Measurements from ENCODE around the gene COA7. TPM values are rescaled to one million over a fixed set of nuclear protein-coding genes. Genes with fewer than 3 reads are reported as not detected.

The COA7 gene
- 10.9 and 13.0 TPM in 2 replicates for total RNA-seq (ENCODE audit: low replicate concordance)

DNA sequence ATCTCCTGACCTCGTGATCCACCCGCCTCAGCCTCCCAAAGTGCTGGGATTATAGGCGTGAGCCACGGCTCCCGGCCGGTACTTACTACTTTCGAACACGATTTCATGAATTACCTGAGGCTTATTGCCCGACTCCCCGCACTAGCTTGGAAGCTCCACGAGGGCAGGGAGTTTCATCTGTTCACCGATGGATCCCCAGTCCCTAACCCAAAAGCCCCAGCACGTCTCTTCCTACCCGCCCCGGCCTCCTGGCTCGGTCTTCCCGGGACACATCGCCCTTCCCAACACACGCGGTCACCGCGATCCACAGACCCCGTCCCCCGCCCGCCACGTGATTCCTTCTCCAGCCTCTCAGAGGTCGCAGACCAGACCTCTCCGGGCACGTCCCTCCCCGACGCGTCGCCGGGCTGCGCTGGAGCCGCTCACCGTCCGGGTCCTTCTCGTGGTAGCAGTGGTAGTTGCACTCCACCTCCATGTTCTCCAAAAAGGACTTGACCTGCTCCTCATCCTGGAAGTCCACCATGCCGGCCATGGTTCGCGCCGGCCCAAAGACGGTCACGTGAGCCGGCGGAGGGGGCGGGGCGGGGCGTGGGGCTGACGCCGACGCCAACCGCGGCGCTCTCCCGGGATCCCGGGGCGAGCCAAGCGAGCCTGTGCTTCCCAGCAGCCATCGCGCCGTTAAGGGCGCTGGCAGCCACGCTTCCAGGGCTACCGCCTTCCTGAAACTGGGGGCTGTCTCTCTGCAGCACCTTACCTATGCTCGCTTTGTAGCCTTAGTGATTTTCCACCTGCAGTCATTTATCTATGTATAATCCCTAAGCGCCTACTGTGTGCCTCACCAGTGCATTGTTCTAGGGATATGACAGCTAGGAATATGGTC, at the start of gene COA7:
TSS of gene COA7 (minus strand) at position 553 of the 880 bp plus-strand sequence. CDS start at position 532, 21 bp downstream.
- Mint-ChIP-seq H3K27me3 (ENCODE audit: insufficient read depth, low read depth) (peaks cover 9% of the 10 kb centered on the region), H3K9me3 (peaks cover 4% of the 10 kb centered on the region), H3K4me3 (peak within 1 kb of the TSS; percentile 89), H3K27ac (peak within 1 kb of the TSS; percentile 57), H3K4me1 (peaks cover 12% of the 10 kb centered on the region), H3K36me3 (peaks cover 8% of the 10 kb centered on the region)
- H3F3A ChIP-seq (ENCODE audit: low read depth) = peaks cover 36% of the 10 kb centered on the region
- TF ChIP-seq EZH2phosphoT487 (IDR thresholded peaks at IDR 0.05) (no peak), EZH2 (IDR thresholded peaks at IDR 0.05) (no peak), CTCF (IDR thresholded peaks at IDR 0.05) (no peak)
- peak within 1 kb of the TSS; percentile 95 for H2AFZ ChIP-seq (replicated peaks)
- no peaks in the 10 kb centered on the region for H3K4me1 ChIP-seq
- H3K27me3 ChIP-seq = no peaks in the 10 kb centered on the region
- no peaks in the 10 kb centered on the region for H3K36me3 ChIP-seq
- H3K9ac ChIP-seq = no peak within 1 kb of the TSS
- H3K4me2 ChIP-seq = peak within 1 kb of the TSS; percentile 80
- H3K79me2 ChIP-seq (ENCODE audit: low read depth) = peaks cover 49% of the 10 kb centered on the region
- no peaks in the 10 kb centered on the region for H3K9me3 ChIP-seq (ENCODE audit: low read depth)
- H3K27ac ChIP-seq = no peak within 1 kb of the TSS
- H4K20me1 ChIP-seq (ENCODE audit: low read depth) = no peaks in the 10 kb centered on the region
- peak within 1 kb of the TSS; percentile 53 for H3K4me3 ChIP-seq
- DNase-seq (ENCODE audit: low spot score) = peak; percentile 79

DNA sequence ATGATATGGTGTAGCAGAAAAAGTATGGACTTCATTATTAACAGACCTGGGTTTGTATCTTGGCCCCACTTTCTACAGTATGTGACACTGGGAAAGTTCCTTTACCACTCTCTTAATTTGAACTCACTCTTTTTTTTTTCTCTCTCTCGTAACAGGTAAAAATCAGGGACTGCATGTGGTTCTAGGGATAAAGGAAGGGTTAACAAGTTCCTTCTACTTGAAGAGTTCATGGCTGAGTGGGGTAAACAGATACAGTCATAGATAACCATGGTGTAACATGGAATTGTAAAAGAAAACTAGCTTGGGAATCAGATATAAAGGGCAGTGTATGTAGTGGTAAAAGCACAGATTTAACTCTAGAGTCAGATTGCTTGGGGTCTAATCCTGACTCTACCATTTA, 49.3 kb upstream of the COA7 start:
- no peak overlapping the region for H3K27ac ChIP-seq
- no peak overlapping the region for H3K4me3 ChIP-seq
- H3K27me3 Mint-ChIP-seq (ENCODE audit: insufficient read depth, low read depth) = peaks cover 3% of the 10 kb centered on the region
- H3K79me2 ChIP-seq (ENCODE audit: low read depth) = peaks cover 59% of the 10 kb centered on the region
- H3K27me3 ChIP-seq = no peaks in the 10 kb centered on the region
- H4K20me1 ChIP-seq (ENCODE audit: low read depth) = peaks cover 12% of the 10 kb centered on the region
- DNase-seq (ENCODE audit: low spot score) = no peak
- no peaks in the 10 kb centered on the region for H3K36me3 ChIP-seq
- no peak overlapping the region for H3K4me2 ChIP-seq
- H3K36me3 Mint-ChIP-seq = no peaks in the 10 kb centered on the region
- H3K4me1 Mint-ChIP-seq = peaks cover 5% of the 10 kb centered on the region
- no peak for TF ChIP-seq EZH2 (IDR thresholded peaks at IDR 0.05)
- no peak for TF ChIP-seq CTCF (IDR thresholded peaks at IDR 0.05)
- TF ChIP-seq EZH2phosphoT487 (IDR thresholded peaks at IDR 0.05) = no peak
- no peak overlapping the region for H3K27ac Mint-ChIP-seq
- H3F3A ChIP-seq (ENCODE audit: low read depth) = no peaks in the 10 kb centered on the region
- no peak overlapping the region for H3K4me3 Mint-ChIP-seq
- H3K4me1 ChIP-seq = no peaks in the 10 kb centered on the region
- no peak overlapping the region for H3K9ac ChIP-seq
- H3K9me3 Mint-ChIP-seq = peaks cover under 1% of the 10 kb centered on the region
- H2AFZ ChIP-seq (replicated peaks) = no peak overlapping the region
- H3K9me3 ChIP-seq (ENCODE audit: low read depth) = no peaks in the 10 kb centered on the region

DNA sequence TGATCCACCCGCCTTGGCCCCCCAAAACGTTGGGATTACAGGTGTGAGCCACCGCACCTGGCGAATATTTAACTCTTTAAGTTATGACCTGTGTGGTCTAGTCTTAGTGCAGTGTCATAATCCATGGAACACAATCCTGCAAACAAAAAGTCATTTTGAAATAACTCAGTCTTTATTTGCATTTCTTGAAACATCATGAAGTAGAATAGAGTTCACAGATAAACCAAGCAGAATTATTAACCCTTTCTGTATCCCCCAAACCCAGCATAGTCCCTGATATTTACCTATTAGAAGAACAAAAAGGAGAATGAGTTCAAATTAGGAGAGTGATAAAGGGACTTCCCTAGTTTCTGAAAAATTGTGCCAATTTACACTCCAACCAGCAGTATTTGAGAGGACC, 48.0 kb upstream of the COA7 start:
- peaks cover 7% of the 10 kb centered on the region for H4K20me1 ChIP-seq (ENCODE audit: low read depth)
- no peak for DNase-seq (ENCODE audit: low spot score)
- no peaks in the 10 kb centered on the region for H3K27me3 ChIP-seq
- H2AFZ ChIP-seq (replicated peaks) = no peak overlapping the region
- H3K27ac Mint-ChIP-seq = no peak overlapping the region
- H3K4me3 ChIP-seq = no peak overlapping the region
- H3K4me2 ChIP-seq = no peak overlapping the region
- peaks cover 11% of the 10 kb centered on the region for H3K9me3 Mint-ChIP-seq
- H3K4me1 ChIP-seq = no peaks in the 10 kb centered on the region
- H3K4me3 Mint-ChIP-seq = no peak overlapping the region
- H3K27me3 Mint-ChIP-seq (ENCODE audit: insufficient read depth, low read depth) = peaks cover 5% of the 10 kb centered on the region
- peaks cover 11% of the 10 kb centered on the region for H3K36me3 Mint-ChIP-seq
- H3K9ac ChIP-seq = no peak overlapping the region
- no peaks in the 10 kb centered on the region for H3K9me3 ChIP-seq (ENCODE audit: low read depth)
- H3K79me2 ChIP-seq (ENCODE audit: low read depth) = peaks cover 64% of the 10 kb centered on the region
- no peak for TF ChIP-seq CTCF (IDR thresholded peaks at IDR 0.05)
- no peak for TF ChIP-seq EZH2 (IDR thresholded peaks at IDR 0.05)
- TF ChIP-seq EZH2phosphoT487 (IDR thresholded peaks at IDR 0.05) = no peak
- H3K36me3 ChIP-seq = no peaks in the 10 kb centered on the region
- no peak overlapping the region for H3K27ac ChIP-seq
- H3F3A ChIP-seq (ENCODE audit: low read depth) = no peaks in the 10 kb centered on the region
- peaks cover 3% of the 10 kb centered on the region for H3K4me1 Mint-ChIP-seq

Data from neural progenitor cell (in vitro differentiated cells).